Left ventricle myocardium inferior (tissue), 1 donor: ENCODE measurements around the gene CDC37L1. TPM values are rescaled to one million over a fixed set of nuclear protein-coding genes. Genes with fewer than 3 reads are reported as not detected.

Experiments
- DNase-seq: peaks from one replicate; pipeline ENCODE4 v3.0.0-alpha.2; 2020
- H3K27ac ChIP-seq: fragments of 200-600 bp; replicated peaks from 2 replicates; pipeline ENCODE4 v1.8.0; 2021
- H3K27me3 ChIP-seq: fragments of 200-600 bp; 2 replicates; pipeline ENCODE4 v1.8.0; 2021; ENCODE audit warnings: low read depth
- H3K36me3 ChIP-seq: fragments of 200-600 bp; 2 replicates; pipeline ENCODE4 v1.8.0; 2021
- H3K4me1 ChIP-seq: fragments of 200-600 bp; 2 replicates; pipeline ENCODE4 v1.8.0; 2021
- H3K4me3 ChIP-seq: fragments of 200-600 bp; 2 replicates; pipeline ENCODE4 v1.8.0; 2021; ENCODE audit warnings: mild to moderate bottlenecking, moderate library complexity
- H3K9me3 ChIP-seq: fragments of 200-600 bp; replicated peaks from 2 replicates; pipeline ENCODE4 v1.8.0; 2021
- intact Hi-C: fragments of 100-400 bp; cut with micrococcal nuclease; formaldehyde crosslinking; loops from one replicate; pipeline ENCODE4 v1.11.0; 2022
- total RNA-seq: library from RNA; stranded (reverse); fragmentation: NEBNext Ultra II Directional; extraction: Animal tissue kit (Norgen Biotek cat#: 25700); gene quantifications from one replicate; pipeline ENCODE4 v1.2.1, GENCODE V29; 2021
- TF ChIP-seq, protein P1 (sequence below): fragments of 200-600 bp; IDR thresholded peaks from 2 replicates; pipeline ENCODE4 v1.8.0; 2021; ENCODE audit warnings: antibody characterized with exemption, mild to moderate bottlenecking, borderline replicate concordance
- donor health status: DM: no; HTN: yes; CAD: no; lungs with severe emphysema.

The CDC37L1 gene
- total RNA-seq, 1 donor from 2014 or later, result 42.4 TPM

DNA sequence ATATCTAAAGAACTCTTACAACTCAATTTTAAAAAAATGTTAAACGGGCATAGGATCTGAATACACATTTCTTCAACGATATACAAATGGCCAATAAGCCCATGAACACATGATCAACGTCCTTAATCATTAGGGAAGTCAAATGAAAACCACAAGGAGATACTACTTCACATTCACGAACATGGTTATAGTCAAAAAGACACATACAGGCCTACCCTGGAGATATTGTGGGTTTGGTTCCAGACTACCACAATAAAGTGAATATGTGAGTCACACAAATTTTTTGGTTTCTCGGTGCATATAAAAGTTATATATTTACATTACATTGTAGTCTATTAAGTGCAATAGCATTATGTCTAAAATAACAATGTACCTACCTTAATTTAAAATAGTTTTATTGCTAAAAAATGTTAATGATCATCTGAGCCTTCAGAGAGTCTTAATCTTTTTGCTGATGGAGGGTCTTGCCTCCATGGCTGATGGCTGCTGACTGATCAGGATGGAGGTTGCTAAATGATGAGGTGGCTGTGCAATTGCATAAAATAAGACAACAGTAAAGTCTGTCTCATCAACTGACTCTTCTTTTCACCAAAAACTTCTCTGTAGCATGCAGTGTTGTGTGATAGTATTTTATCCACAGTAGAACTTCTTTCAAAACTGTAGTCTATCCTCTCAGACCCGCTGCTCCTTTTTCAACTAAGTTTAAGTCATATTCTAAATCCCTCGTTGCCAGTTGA, 46.5 kb downstream of the CDC37L1 start:
- intact Hi-C loops, result no loop called here

DNA sequence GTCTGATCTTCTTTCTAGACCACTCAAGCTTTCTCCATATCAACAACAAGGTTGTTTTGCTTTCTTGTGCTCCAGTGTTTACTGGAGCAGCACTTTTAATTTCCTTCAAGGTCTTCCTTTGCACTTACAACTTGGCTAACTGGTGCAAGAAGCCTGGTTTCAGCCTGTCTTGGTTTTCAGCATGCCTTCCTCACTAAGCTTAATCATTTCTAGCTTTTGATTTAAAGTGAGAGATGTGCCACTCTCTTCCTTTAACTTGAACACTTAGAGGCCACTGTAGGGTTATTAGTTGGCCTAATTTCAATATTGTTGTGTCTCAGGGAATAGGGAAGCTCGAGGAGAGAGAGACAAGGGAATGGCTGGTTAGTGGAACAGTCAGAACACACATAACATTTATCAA, 48.2 kb downstream of the CDC37L1 start:
- intact Hi-C loops, result no loop called here
- no peaks in the 10 kb centered on the region for H3K9me3 ChIP-seq
- H3K4me1 ChIP-seq, result peaks cover 13% of the 10 kb centered on the region

More for the DNA sequence above, 46.5 kb downstream of the CDC37L1 start:
- Histone ChIP-seq H3K4me1 (peaks cover 2% of the 10 kb centered on the region), H3K9me3 (no peaks in the 10 kb centered on the region), H3K27ac (no peak overlapping the region), H3K36me3 (peaks cover 17% of the 10 kb centered on the region), H3K27me3 (no peaks in the 10 kb centered on the region), H3K4me3 (no peak overlapping the region)
- TF ChIP-seq, protein P1, sequence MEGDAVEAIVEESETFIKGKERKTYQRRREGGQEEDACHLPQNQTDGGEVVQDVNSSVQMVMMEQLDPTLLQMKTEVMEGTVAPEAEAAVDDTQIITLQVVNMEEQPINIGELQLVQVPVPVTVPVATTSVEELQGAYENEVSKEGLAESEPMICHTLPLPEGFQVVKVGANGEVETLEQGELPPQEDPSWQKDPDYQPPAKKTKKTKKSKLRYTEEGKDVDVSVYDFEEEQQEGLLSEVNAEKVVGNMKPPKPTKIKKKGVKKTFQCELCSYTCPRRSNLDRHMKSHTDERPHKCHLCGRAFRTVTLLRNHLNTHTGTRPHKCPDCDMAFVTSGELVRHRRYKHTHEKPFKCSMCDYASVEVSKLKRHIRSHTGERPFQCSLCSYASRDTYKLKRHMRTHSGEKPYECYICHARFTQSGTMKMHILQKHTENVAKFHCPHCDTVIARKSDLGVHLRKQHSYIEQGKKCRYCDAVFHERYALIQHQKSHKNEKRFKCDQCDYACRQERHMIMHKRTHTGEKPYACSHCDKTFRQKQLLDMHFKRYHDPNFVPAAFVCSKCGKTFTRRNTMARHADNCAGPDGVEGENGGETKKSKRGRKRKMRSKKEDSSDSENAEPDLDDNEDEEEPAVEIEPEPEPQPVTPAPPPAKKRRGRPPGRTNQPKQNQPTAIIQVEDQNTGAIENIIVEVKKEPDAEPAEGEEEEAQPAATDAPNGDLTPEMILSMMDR, result no peak
- DNase-seq, result no peak

DNA sequence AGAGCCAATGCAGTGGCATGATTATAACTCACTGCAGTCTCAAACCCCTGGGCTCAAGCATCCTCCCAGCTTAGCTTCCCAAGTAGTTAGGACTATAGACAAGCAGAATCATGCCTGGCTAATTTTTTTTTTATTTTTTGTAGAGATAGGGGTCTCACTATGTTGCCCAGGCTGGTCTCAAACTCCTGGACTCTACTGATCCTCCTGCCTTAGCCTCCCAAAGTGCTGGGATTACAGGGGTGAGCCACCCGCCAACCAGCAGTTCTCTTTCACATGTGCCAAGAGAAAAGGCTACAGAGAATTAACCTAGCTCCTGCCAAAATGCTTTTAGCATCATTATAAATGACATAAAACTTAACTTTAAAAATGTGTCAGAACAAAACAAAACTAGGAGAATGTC, 53.5 kb downstream of the CDC37L1 start:
- H3K27ac ChIP-seq, result no peak overlapping the region
- intact Hi-C loops, result no loop called here

More for the DNA sequence above, 48.2 kb downstream of the CDC37L1 start:
- no peaks in the 10 kb centered on the region for H3K27me3 ChIP-seq
- DNase-seq, result no peak
- H3K36me3 ChIP-seq, result peaks cover 3% of the 10 kb centered on the region
- TF ChIP-seq, protein P1, result no peak
- no peak overlapping the region for H3K4me3 ChIP-seq
- no peak overlapping the region for H3K27ac ChIP-seq

DNA sequence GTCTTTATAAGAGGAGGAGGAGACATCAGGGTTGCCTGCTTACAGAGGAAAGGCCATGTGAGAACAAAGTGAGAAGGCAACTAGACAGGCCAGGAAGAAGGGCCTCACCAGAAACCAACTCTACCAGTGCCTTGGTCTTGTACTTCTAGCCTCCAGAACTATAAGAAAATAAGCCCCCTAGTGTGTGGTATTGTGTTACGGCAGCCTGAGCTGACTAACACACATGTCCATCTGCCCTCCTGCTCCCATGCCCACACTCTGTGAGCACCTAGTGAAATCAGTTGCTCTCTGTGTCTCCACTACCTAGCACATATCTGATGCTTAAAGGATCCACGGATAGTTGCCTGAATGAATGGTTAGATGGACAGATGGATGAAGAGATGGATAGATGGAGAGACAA, 54.8 kb downstream of the CDC37L1 start:
- H3K9me3 ChIP-seq, result no peaks in the 10 kb centered on the region
- no peak for DNase-seq
- no peaks in the 10 kb centered on the region for H3K36me3 ChIP-seq
- peaks cover 31% of the 10 kb centered on the region for H3K4me1 ChIP-seq
- H3K27ac ChIP-seq, result no peak overlapping the region
- TF ChIP-seq, protein P1, result no peak
- H3K4me3 ChIP-seq, result no peak overlapping the region
- H3K27me3 ChIP-seq, result no peaks in the 10 kb centered on the region
- intact Hi-C loops, result no loop called here

More for the DNA sequence above, 53.5 kb downstream of the CDC37L1 start:
- H3K4me3 ChIP-seq, result no peak overlapping the region
- no peaks in the 10 kb centered on the region for H3K9me3 ChIP-seq
- no peaks in the 10 kb centered on the region for H3K27me3 ChIP-seq
- H3K4me1 ChIP-seq, result peaks cover 22% of the 10 kb centered on the region
- no peak for DNase-seq
- TF ChIP-seq, protein P1, result no peak
- no peaks in the 10 kb centered on the region for H3K36me3 ChIP-seq

DNA sequence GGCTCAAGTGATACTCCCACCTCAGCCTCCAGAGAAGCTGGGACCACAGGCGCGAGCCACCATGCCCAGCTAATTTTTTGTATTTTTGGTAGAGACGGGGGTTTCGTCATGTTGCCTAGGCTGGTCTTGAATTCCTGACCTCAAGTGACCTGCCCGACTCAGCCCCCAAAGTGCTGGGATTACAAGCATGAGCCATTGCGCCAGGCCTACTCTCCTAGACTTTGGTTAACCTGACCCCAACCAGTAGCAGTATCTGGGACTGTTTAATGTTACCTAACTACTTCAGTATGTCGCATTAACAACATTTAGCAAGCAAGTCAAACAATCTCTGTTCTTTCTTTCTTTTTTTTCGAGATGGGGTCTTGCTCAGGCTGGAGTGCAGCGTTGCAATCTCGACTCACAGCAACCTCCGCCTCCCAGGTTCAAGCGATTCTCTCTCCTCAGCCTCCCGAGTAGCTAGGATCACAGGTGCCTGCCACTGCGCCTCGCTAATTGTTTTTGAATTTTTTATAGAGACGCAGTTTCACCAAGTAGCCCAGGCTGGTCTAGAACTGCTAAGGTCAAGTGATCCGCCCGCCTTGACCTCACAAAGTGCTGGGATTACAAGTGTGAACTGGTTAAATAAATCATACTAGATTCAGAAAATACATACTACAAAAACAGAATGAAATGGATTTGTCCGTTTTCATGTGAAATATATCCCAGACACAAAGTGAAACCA, 59.7 kb downstream of the CDC37L1 start:
- intact Hi-C loops, result no loop called here
- TF ChIP-seq, protein P1, result no peak
- Histone ChIP-seq H3K27ac (peak overlapping the region; percentile 95), H3K4me1 (peaks cover 52% of the 10 kb centered on the region), H3K9me3 (no peaks in the 10 kb centered on the region), H3K4me3 (peak overlapping the region; percentile 85), H3K27me3 (no peaks in the 10 kb centered on the region), H3K36me3 (no peaks in the 10 kb centered on the region)
- DNase-seq, result no peak
